Right renal pelvis (tissue), 4 donors: Measurements from ENCODE around the gene GALNT1. TPM values are rescaled to one million over a fixed set of nuclear protein-coding genes. Genes with fewer than 3 reads are reported as not detected.

Source experiments
- DNase-seq, 4 donors: peaks; one replicate each; pipeline ENCODE4 v3.0.0-alpha.2; 2013; ENCODE audit warnings: low read depth in 4 of 4, low spot score in 3 of 4, missing footprints in 1 of 4
- polyA plus RNA-seq, 4 donors: library from polyadenylated mRNA; unstranded; fragments of 120-200 nt; gene quantifications; one replicate each; pipeline ENCODE4 v1.2.1, GENCODE V29; 2013; ENCODE audit not compliant: insufficient read length in 4 of 4

Gene GALNT1
- polyA plus RNA-seq, 4 donors: 60.7 to 77.5 (median 74.1) TPM

GRCh38 chr18:35747894-35748472, 166.4 kb downstream of the GALNT1 start:
- no peak for DNase-seq

- DNase-seq: no peak
Measured at GRCh38 chr18:35749701-35750100, 168.2 kb downstream of the GALNT1 start.

DNA sequence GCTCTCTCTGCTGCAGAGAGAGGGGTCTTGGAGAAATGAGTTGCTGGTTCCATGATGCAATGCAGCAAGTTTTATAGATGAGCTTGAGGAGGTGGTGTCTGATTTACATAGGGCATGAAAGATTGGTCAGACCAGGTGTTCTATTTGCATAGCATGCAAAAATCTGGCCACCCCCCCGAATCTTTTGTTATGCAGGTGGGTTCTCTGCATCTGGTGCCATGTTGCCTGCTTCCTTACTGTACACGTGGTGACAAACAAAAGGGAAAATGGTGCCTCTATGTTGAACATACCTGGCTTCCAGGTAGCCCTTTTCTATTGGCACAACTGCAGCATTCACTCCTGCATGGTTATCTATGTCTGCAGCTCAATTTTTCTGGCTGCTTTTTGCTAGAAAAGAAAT, 169.4 kb downstream of the GALNT1 start:
- DNase-seq: no peak

DNA sequence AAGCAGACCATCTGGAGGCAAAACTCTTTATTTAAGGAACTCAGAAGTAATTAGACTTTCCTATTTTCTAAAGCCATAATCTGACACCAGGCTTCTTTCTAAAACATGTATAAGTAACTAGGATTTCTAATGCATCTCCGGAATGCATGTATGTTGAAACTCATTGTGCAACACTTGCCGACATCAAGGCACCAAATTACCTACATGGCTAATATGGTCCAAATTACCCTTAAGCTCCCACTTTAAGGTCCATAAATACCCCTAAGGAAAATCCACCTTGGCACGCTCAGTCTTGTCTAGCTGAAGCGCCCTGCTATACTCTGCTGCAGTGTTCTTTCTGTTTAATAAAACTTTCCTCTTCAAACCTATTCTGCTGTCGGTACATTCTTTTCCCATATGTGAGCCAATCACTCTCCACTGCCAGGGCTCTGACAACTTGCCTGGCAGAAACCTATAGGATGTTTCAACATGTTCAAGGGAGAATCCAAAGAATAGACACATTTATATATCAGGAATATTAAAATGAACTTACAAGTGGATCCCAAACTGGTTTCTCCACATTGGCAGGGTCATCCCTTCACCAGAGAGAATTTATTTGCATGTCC, 171.9 kb downstream of the GALNT1 start:
- DNase-seq: no peak

DNA sequence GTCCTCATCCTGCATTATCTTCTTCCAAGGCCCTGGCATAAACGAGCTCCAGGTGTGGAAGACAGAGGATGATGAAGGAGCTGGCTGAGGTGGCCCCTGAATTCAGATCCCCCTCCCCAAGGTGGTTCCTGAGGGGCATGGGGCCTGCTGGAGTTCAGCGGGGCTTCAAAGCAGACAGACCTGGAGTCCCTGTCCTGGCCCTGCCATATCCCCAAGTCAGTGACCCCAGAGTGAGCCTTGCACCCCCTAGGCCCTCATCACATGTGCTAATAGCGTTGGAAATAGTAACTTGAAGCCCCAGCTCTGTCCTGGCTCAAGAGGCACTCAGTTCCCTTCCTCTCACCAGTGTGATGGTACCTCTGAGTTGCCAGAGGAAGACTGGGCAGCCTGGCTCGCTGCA, 172.9 kb downstream of the GALNT1 start:
- no peak for DNase-seq

DNA sequence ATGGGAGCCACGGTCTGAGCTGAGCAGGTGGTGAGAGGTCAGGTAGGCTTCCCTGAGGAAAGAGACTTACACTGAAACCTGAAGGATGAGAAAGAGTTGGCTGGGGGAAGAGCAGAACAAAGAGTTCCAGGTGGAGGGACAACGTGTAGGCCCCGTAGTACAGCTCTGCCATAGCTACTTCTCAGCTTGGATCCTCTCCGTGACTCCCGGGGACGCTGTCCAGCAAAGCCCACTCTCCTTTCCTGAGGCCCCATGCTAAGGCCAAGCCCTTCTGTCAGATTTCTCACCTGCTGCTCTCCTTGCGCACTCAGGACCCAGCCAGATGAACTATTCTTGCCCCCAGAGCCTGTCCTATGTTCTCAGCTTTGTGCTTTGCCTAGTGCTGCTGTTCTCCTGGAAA, 173.8 kb downstream of the GALNT1 start:
- no peak for DNase-seq

- peak in 3 of 4 donors; percentile 30 to 36 (median 34) for DNase-seq
Measured at GRCh38 chr18:35756506-35757117, 175.1 kb downstream of the GALNT1 start.

Other genes starting within 250 kb of the GALNT1 start
- gene ZNF24, start 237.3 kb upstream of the GALNT1 start, polyA plus RNA-seq: 10 to 100 TPM; 69.1 to 86.9 (median 85.6) TPM
- gene ZNF396, start 204.4 kb upstream of the GALNT1 start, polyA plus RNA-seq: 1 to 10 TPM; 6.1 to 8.1 (median 6.8) TPM
- 10 to 100 TPM; 24.2 to 34.1 (median 31.6) TPM for gene INO80C, start 83.8 kb upstream of the GALNT1 start, polyA plus RNA-seq